Measurements from ENCODE around the gene EBF4.
A peak's percentile ranks its signal among the peaks of the same experiment; 100 is the strongest.
"Not testable (repeated sequence)": the region's sequence is repeated elsewhere in the genome, so short reads cannot be mapped to it uniquely, and the experiment has no call there.

Gene EBF4

GRCh38 chr20:2755451-2756055 lies 63.0 kb downstream of the EBF4 start:
- DNase-seq: no peak

DNA sequence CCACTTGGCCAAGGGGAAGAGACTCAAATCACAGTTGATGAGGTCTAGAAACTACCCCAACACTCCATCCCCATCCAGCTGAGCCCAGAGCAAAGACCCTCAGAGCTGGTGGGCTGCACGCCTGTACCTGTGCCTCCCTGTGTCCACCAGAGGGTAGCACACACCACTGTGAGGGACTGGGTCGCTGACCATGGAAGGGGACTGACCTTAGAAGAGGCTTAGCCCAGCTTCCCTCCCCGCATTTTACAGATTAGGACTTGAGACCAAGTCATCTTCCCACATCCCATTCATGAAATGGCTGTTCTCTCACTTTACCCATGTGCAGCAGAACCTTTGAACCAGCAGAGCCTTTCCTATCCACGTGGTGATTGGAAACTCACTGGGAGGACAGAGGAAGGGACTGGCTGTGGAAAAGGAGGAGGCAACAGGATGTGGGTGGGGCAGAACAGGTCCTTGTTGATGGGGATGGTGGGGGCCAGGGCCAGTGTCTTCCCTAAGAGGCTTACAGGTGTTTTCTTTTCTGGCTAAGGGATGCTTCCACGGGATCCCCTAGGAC lies 63.6 kb downstream of the EBF4 start:
- peak in 2 of 56 donors; percentile 5 to 6 for DNase-seq

- no peak for DNase-seq
Measured at GRCh38 chr20:2757001-2757400, 64.4 kb downstream of the EBF4 start.

- no peak for DNase-seq
Measured at GRCh38 chr20:2757969-2758368, 65.4 kb downstream of the EBF4 start.

DNA sequence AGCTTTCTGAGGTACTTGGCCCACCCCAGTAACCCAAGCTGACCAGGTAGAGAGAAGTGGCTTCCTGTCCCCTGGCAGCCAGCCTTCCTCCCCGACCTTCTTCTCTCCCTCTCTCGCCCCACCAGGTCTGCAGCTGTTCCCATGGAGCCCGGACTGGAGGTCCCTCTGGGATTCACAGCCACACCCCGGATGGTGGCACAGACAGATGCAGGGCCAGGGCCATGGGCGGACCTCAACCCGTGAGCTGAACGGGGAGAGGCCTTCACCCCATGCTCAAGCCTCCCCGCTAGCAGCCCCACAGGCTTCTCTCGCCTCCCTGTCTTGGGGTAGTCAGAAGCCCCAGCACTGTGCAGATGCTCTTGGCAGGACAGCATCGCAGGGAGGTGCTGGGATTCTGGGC lies 66.6 kb downstream of the EBF4 start:
- DNase-seq: no peak

- no peak for DNase-seq
Measured at GRCh38 chr20:2759603-2760296, 67.2 kb downstream of the EBF4 start.

GRCh38 chr20:2760297-2760951 lies 67.8 kb downstream of the EBF4 start:
- DNase-seq: no peak

DNA sequence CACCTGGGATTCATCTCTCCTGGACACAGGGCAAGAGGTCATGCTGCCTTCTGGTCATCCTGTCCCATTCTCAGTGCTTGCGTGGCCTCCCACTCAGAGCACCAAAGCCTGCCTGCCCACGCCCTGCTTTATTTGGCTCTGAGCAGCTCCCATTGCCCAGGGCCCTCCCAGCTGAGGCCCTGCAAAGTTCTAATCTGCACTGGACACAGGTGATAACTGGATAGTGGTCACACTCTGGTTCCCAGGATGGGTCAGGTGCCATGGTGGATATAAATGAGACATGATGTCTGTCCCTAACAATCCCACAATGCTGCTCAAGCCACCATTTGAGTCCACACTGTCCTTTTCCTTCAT lies 68.3 kb downstream of the EBF4 start:
- DNase-seq: no peak

GRCh38 chr20:2761885-2762284 lies 69.3 kb downstream of the EBF4 start:
- DNase-seq: no peak

DNA sequence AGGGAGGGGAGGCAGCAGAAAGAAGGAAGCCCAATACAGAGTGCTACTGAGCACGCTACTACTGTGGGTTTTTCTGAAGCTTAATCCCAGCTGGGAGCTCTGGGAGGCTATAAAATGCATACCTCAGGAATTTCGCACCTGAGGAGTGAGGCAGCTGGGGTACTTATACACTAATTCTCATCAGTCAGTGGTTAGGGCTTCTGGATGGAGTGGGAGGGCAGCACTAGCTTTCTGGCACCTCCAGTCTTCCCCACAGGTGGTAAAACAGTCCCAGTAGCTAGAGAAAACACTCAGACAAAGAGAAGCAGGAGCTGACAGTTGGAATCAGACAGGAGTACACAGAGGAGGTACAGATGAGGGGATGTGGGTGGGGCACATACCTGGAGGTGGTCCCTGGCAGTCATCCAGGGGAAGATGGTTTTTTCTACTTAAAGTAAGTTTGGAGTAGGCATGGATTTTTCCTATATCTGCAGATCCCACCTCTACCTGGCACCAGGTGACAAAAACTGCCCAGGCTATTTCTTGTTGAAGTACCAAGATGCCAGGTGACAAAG lies 70.1 kb downstream of the EBF4 start:
- no peak for DNase-seq

GRCh38 chr20:2763186-2763585 lies 70.6 kb downstream of the EBF4 start:
- no peak for DNase-seq

DNA sequence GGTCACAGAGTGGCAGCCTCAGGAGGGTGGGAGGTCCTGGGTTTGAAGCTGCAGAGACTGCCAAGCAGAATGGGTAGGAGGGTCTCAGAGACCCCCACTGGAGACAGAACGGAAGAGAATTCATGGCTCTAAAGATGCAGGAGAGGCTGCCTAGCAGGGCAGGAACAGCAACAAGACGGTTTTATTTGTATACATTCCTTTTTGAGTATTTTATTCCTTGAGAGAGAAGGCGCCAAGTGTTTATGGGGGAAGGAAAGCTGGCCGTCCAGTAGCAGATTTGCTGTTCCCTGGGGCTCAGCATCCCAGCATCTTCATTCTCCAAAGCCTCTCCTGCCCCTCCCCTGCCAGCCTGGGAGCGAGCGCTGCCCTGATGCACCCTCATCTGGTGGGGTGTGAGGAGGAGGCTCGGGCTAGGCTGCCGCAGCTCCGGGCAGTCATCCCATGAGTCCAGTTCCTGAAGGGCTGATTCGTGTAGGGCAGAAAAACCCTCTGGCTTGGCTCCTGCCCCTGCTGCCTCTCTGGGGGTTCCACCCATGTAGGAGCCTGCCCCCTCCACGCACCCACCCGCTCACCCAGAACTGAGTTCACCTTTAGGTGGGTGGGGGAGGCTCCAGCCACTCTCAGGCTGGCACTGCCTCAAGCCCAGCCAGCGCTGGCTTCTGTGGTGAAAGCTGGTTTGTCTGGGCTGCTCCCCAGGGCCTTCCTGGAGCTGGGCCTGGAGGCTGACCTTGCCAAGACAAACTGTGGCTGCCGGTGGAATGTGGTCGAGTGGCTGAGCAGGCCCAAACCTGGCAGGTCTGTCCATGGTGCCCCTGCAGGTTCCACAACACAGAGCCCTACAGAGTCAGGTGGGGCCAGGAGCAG lies 75.4 kb downstream of the EBF4 start:
- DNase-seq: peak in 1 of 56 donors; percentile 19

DNA sequence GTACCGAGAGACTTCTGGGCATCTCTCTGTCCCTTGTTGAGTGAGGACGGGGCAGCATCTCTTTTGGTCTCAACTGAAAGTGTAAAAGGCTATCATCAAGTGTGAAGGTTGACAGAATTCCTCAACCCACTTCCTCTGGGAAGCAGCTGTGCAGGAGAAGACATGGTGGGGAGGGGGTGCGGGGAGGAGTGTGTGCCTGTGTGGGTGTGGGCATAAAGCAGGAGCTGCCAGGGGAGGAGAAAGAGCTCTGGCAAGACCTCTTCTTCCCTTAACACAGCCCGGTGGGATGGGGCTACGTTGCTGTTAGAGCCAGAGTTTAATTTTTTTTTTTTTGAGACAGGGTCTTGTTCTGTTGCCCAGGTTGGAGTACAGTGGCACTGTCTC lies 76.0 kb downstream of the EBF4 start:
- DNase-seq: no peak

DNA sequence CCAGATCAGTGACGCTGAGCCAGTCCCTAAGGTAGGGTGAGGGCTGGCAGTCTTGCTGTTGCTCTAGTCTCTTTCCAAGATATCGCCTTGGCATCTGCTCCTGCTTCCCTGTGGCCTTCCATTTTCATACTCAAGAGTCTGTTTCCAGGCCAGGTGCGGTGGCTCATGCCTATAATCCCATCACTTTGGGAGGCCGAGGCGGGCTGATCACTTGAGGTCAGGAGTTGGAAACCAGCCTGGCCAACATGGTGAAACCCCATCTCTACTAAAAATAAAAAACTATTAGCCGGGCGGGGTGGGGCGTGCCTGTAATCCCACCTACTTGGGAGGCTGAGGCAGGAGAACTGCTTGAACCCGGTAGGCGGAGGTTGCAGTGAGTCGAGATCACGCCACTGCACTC lies 77.5 kb downstream of the EBF4 start:
- not testable (repeated sequence) for DNase-seq

- no peak for DNase-seq
Measured at GRCh38 chr20:2771631-2772080, 79.1 kb downstream of the EBF4 start.

- no peak for DNase-seq
Measured at GRCh38 chr20:2773812-2774211, 81.2 kb downstream of the EBF4 start.

DNA sequence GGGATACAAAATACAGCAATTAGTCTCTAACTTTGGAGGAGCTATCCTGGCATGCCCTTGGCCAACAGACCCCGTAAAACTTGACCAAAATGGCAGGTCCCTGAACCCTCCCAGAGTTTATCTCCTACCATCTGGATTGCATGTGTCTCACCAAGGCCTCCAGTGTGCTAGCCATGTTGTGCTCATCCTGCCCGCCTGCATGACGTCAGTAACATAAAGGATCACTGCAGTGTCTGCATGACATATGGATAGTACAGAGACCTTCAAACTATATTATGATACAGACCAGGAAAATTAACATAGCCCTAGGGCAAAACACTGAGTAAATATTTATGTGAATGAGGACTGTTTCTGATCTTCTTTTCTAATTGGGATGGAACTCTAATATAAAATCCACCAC lies 82.6 kb downstream of the EBF4 start:
- no peak for DNase-seq

GRCh38 chr20:2778602-2779321 lies 86.2 kb downstream of the EBF4 start:
- DNase-seq: no peak

DNA sequence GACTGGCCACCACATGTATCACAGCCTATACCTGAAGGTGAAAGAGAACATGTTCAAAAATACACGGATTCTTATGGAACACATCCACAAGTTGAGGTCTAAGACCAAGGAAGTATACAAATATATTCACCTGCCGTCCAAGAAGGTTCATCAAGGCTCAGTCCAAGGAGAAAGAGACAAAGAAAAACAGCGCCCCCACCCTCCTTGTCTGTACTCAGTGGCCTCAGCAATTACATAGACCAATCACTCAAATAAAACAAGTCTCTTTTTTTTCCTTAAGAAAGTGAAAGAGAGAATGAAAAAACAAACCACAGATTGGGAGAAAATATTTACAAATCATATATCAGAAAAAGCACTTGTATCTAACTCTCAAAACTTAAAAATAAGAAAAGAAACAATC lies 88.4 kb downstream of the EBF4 start:
- no peak for DNase-seq

- no peak for DNase-seq
Measured at GRCh38 chr20:2783908-2784566, 91.5 kb downstream of the EBF4 start.
